HepG2 (cell line): Measurements from ENCODE around the gene TNFRSF18. TPM values are rescaled to one million over a fixed set of nuclear protein-coding genes. Genes with fewer than 3 reads are reported as not detected.

Source experiments
- ATAC-seq: fragments of 200-7000 bp; cut with Tn5 transposase; 3 replicates; pipeline ENCODE4 v1.9.1; 2020; ENCODE audit warnings: mild to moderate bottlenecking, moderate library complexity
- Bru-seq: library from RNA; stranded (reverse); fragments of 400-500 nt; gene quantifications from one replicate; lab custom pipeline; 2021; lab: Mats Ljungman, UMichigan
- BruChase-seq, 2 experiments: library from RNA; stranded (reverse); fragments of 400-500 nt; gene quantifications; one replicate each; lab custom pipeline; 2021; lab: Mats Ljungman, UMichigan
- BruUV-seq: library from RNA; stranded (reverse); fragments of 400-500 nt; replicated peaks from 2 replicates; lab custom pipeline; 2021; lab: Mats Ljungman, UMichigan
- CTCF ChIA-PET: fragments of 300-600 bp; formaldehyde crosslinking; extraction: SDS; loops from one replicate; lab custom pipeline; 2021; ENCODE audit warnings: low total read pairs, inconsistent platforms, low intra/inter-chr PET ratio; lab: Yijun Ruan, JAX
- POLR2A ChIA-PET: fragments of 350-600 bp; sonication (Branson Sonifier 250); formaldehyde crosslinking; loops from one replicate; lab custom pipeline; 2020; ENCODE audit warnings: antibody characterized with exemption, inconsistent platforms; lab: Yijun Ruan, JAX
- DNase-seq: peaks from one replicate; pipeline ENCODE4 v3.0.0-alpha.2; 2015; ENCODE audit warnings: low spot score
- FAIRE-seq: peaks from 3 replicates; lab custom pipeline; 2011; peaks lifted over from hg19 to GRCh38; lab: Jason Lieb, UNC
- H2AFZ ChIP-seq: one replicate; pipeline ENCODE4 v1.6.1; 2011; ENCODE audit warnings: low read length, inconsistent platforms
- H3K27ac ChIP-seq: fragments of 300-600 bp; 3 replicates; pipeline ENCODE4 v1.8.0; 2011; ENCODE audit warnings: mixed run types, mild to moderate bottlenecking, mixed read lengths, low read length, inconsistent platforms; ENCODE audit not compliant: insufficient read depth; ENCODE audit errors: extremely low read length
- H3K27me3 ChIP-seq, 2 experiments: fragments of 200-600 bp in 1 of 2; 2 replicates in 1 of 2; 3 replicates in 1 of 2; pipeline versions ENCODE4 v1.6.0 to v1.8.0; 2011; ENCODE audit warnings: low read length in 2 of 2, mild to moderate bottlenecking in 2 of 2, moderate library complexity in 2 of 2, inconsistent platforms in 1 of 2; ENCODE audit not compliant: insufficient read depth in 2 of 2, control insufficient read depth in 1 of 2
- H3K36me3 ChIP-seq, 2 experiments: fragments of 200-600 bp in 1 of 2; replicated peaks in 1 of 2; 2 replicates in 1 of 2; 3 replicates in 1 of 2; pipeline versions ENCODE4 v1.5.1 to v1.8.0; 2011; ENCODE audit warnings: low read length in 2 of 2, inconsistent platforms in 1 of 2; ENCODE audit not compliant: insufficient read depth in 2 of 2, control insufficient read depth in 1 of 2
- H3K4me1 ChIP-seq: 2 replicates; pipeline ENCODE4 v1.5.1; 2012; ENCODE audit warnings: low read length, inconsistent platforms; ENCODE audit not compliant: insufficient read depth
- H3K4me2 ChIP-seq: 2 replicates; pipeline ENCODE4 v1.6.0; 2011; ENCODE audit warnings: low read depth, low read length, inconsistent platforms
- H3K4me3 ChIP-seq, 3 experiments: fragments of 200-600 bp in 1 of 3; sonication (generic), shearing (Covaris generic) in 1 of 3; replicated peaks in 1 of 3; 2 replicates each; pipeline ENCODE4 v1.5.1; 2011 to 2016; ENCODE audit warnings: low read length in 3 of 3, inconsistent platforms in 2 of 3, low read depth in 2 of 3, mild to moderate bottlenecking in 2 of 3, control low read depth in 1 of 3, mixed read lengths in 1 of 3; ENCODE audit not compliant: insufficient read depth in 1 of 3
- H3K79me2 ChIP-seq: one replicate; pipeline ENCODE4 v1.6.1; 2011; ENCODE audit warnings: low read length, inconsistent platforms; ENCODE audit not compliant: insufficient read depth
- H3K9ac ChIP-seq: 2 replicates; pipeline ENCODE4 v1.6.0; 2011; ENCODE audit warnings: mild to moderate bottlenecking, low read depth, low read length, inconsistent platforms; ENCODE audit not compliant: insufficient read depth
- H3K9me3 ChIP-seq: 2 replicates; pipeline ENCODE4 v1.5.1; 2012; ENCODE audit warnings: mild to moderate bottlenecking, low read length
- H4K20me1 ChIP-seq: 2 replicates; pipeline ENCODE4 v1.6.0; 2011; ENCODE audit warnings: inconsistent platforms, mild to moderate bottlenecking, low read length, moderate library complexity; ENCODE audit not compliant: insufficient read depth
- ADNP ChIP-seq: sonication (generic); formaldehyde crosslinking; IDR thresholded peaks from 2 replicates; pipeline ENCODE4 v1.4.0; 2020; ENCODE audit warnings: missing genetic modification reagents
- BRF2 ChIP-seq: sonication (generic); formaldehyde crosslinking; IDR thresholded peaks from 2 replicates; pipeline ENCODE4 v1.8.1; 2022; ENCODE audit warnings: mild to moderate bottlenecking, missing genetic modification reagents
- EZH2 ChIP-seq: conservative IDR thresholded peaks from 2 replicates; pipeline ENCODE4 v1.6.1; 2012; ENCODE audit warnings: mild to moderate bottlenecking, low read depth, low read length, moderate library complexity
- GABPA ChIP-seq, 2 experiments: IDR thresholded peaks; 2 replicates each; pipeline ENCODE4 v1.6.1; 2011 to 2016; ENCODE audit warnings: low read depth in 2 of 2, low read length in 1 of 2, missing biosample characterization in 1 of 2, missing genetic modification characterization in 1 of 2
- HBP1 ChIP-seq: IDR thresholded peaks from 2 replicates; pipeline ENCODE4 v1.6.1; 2016; ENCODE audit warnings: low read depth, control low read depth
- HMG20B ChIP-seq: conservative IDR thresholded peaks from 2 replicates; pipeline ENCODE4 v1.6.1; 2016; ENCODE audit warnings: missing genetic modification reagents, missing compliant biosample characterization
- HNRNPL ChIP-seq: fragments of 200-400 bp; formaldehyde crosslinking; IDR thresholded peaks from 2 replicates; pipeline ENCODE4 v1.6.1; 2017; ENCODE audit warnings: mild to moderate bottlenecking, low read depth, low read length
- MTF2 ChIP-seq: sonication (generic); formaldehyde crosslinking; IDR thresholded peaks from 2 replicates; pipeline ENCODE4 v1.5.0; 2020; ENCODE audit warnings: missing genetic modification reagents, borderline replicate concordance
- NFYC ChIP-seq: IDR thresholded peaks from 2 replicates; pipeline ENCODE4 v1.6.1; 2016; ENCODE audit warnings: missing genetic modification reagents, missing compliant biosample characterization
- NR1H2 ChIP-seq: sonication (generic); formaldehyde crosslinking; IDR thresholded peaks from 2 replicates; pipeline ENCODE4 v1.8.1; 2022; ENCODE audit warnings: low read depth, missing genetic modification reagents, borderline replicate concordance
- SKI ChIP-seq: fragments of 450-650 bp; IDR thresholded peaks from one replicate; pipeline ENCODE4 v1.6.1; 2018; ENCODE audit warnings: mild to moderate bottlenecking; ENCODE audit not compliant: partially characterized antibody
- ZNF160 ChIP-seq: sonication (generic); formaldehyde crosslinking; IDR thresholded peaks from 2 replicates; pipeline ENCODE4 v1.8.0; 2022; ENCODE audit warnings: mild to moderate bottlenecking, inconsistent platforms, missing genetic modification reagents
- ZNF780A ChIP-seq: sonication (generic); formaldehyde crosslinking; IDR thresholded peaks from 2 replicates; pipeline ENCODE4 v1.8.0; 2022; ENCODE audit warnings: mild to moderate bottlenecking, missing genetic modification reagents, moderate library complexity
- WGBS: methylation state at CpG from one replicate; pipeline ENCODE4 v1.1.6; 2017; ENCODE audit warnings: low lambda C conversion rate; 5-methylcytosine and 5-hydroxymethylcytosine counted together
- in situ Hi-C: cut with HindIII; loops from 2 replicates; pipeline ENCODE4 v1.10.0; 2017; ENCODE audit warnings: low pct_unique_long_range_greater_than_20kb; ENCODE audit not compliant: extremely low pct_ligation_motif_present
- intact Hi-C: fragments of 100-400 bp; cut with micrococcal nuclease; formaldehyde crosslinking; loops from one replicate; pipeline ENCODE4 v1.10.0; 2022; ENCODE audit not compliant: unreplicated experiment
- long read RNA-seq, 2 experiments: library from RNA in 1 of 2; library from polyadenylated mRNA in 1 of 2; stranded (forward) in 1 of 2; unstranded in 1 of 2; transcript quantifications; one replicate each; pipeline ENCODE4 v2.0.0, GENCODE V29; 2019 to 2022
- polyA minus RNA-seq, 3 experiments: library from RNA; depleted of rRNA, polyadenylated mRNA; stranded (reverse); fragments of >200 nt; gene quantifications; 2 replicates each; pipeline ENCODE4 v1.2.3, GENCODE V29; 2011; ENCODE audit warnings: low replicate concordance in 1 of 3
- polyA plus RNA-seq, 8 experiments: library from polyadenylated mRNA; depleted of rRNA in 3 of 8; stranded (reverse) in 7 of 8; unstranded in 1 of 8; fragments of >200 nt; fragmentation: Illumina TruSeq in 4 of 8; extraction: Trizol in 4 of 8; gene quantifications; 2 replicates each; pipeline versions ENCODE4 v1.2.1 to v1.2.3, GENCODE V29; 2011 to 2016; ENCODE audit warnings: low read depth in 4 of 8, missing spikeins in 1 of 8, mixed read lengths in 1 of 8; ENCODE audit not compliant: insufficient read depth in 1 of 8
- total RNA-seq, 5 experiments: library from RNA; depleted of rRNA; stranded (reverse); fragments of >200 nt; fragmentation: Illumina TruSeq; extraction: Trizol; gene quantifications; 2 replicates each; pipeline ENCODE4 v1.2.3, GENCODE V29; 2016; ENCODE audit warnings: low read depth in 1 of 5

Gene TNFRSF18
- not detected in 2 replicates for total RNA-seq (2016; rRNA removed; fragmentation: Illumina TruSeq; extraction: Trizol)
- total RNA-seq (2016; cell fraction: cytosol; rRNA removed; fragmentation: Illumina TruSeq; extraction: Trizol; ENCODE audit: low read depth), result not detected in 2 replicates
- total RNA-seq (2016; cell fraction: insoluble cytoplasmic fraction; rRNA removed; fragmentation: Illumina TruSeq; extraction: Trizol), result not detected in 2 replicates
- not detected in 2 replicates for total RNA-seq (2016; cell fraction: membrane; rRNA removed; fragmentation: Illumina TruSeq; extraction: Trizol)
- total RNA-seq (2016; cell fraction: nucleus; rRNA removed; fragmentation: Illumina TruSeq; extraction: Trizol), result not detected in 2 replicates
- not detected in 2 replicates for polyA plus RNA-seq (2011; rRNA removed)
- polyA plus RNA-seq (2011; cell fraction: cytosol; rRNA removed), result not detected in 2 replicates
- polyA plus RNA-seq (2011; cell fraction: nucleus; rRNA removed), result 0.19 TPM in 1 of 2 replicates, not detected in the other
- polyA plus RNA-seq (2012), result not detected in 2 replicates
- polyA plus RNA-seq (2016; cell fraction: cytosol; fragmentation: Illumina TruSeq; extraction: Trizol; ENCODE audit: low read depth), result not detected in 2 replicates
- polyA plus RNA-seq (2016; cell fraction: insoluble cytoplasmic fraction; fragmentation: Illumina TruSeq; extraction: Trizol; ENCODE audit: low read depth), result not detected in 2 replicates
- not detected in 2 replicates for polyA plus RNA-seq (2016; cell fraction: membrane; fragmentation: Illumina TruSeq; extraction: Trizol; ENCODE audit: low read depth)
- polyA plus RNA-seq (2016; cell fraction: nucleus; fragmentation: Illumina TruSeq; extraction: Trizol; ENCODE audit: insufficient read depth, low read depth), result not detected in 2 replicates
- not detected in 2 replicates for polyA minus RNA-seq (2011; rRNA and poly(A)+ RNA removed; ENCODE audit: low replicate concordance)
- not detected in 2 replicates for polyA minus RNA-seq (2011; cell fraction: cytosol; rRNA and poly(A)+ RNA removed)
- polyA minus RNA-seq (2011; cell fraction: nucleus; rRNA and poly(A)+ RNA removed), result not detected in 2 replicates
- not detected for Bru-seq, nascent RNA
- not detected for BruChase-seq, experiment 1, labeled RNA remaining after a 6-hour chase
- not detected for BruChase-seq, experiment 2, labeled RNA remaining after a 2-hour chase
- long read RNA-seq, experiment 1, result 0 reads
- long read RNA-seq, experiment 2, result 0 reads

- peak; percentile 31 for ATAC-seq
- no peaks in the 10 kb centered on the region for H3K9me3 ChIP-seq
- no peak within 1 kb of the TSS for H3K9ac ChIP-seq
- DNase-seq, result no peak
- in situ Hi-C loops, result no loop called here
- FAIRE-seq, result no peak
- H3K4me2 ChIP-seq, result peak within 1 kb of the TSS; percentile 34; the same call in 1 of the 2 replicates
- H2AFZ ChIP-seq, result no peak within 1 kb of the TSS
- peaks cover 18 to 75% of the 10 kb centered on the region in 2 experiments; a peak in 4 of 5 replicates for H3K27me3 ChIP-seq
- TF ChIP-seq GABPA (IDR thresholded peaks at IDR 0.05; ENCODE audit: low read depth, low read length), result no peak
- TF ChIP-seq GABPA (CRISPR knock-in tag; IDR thresholded peaks at IDR 0.05; ENCODE audit: low read depth), result no peak
- TF ChIP-seq SKI, result no peak
- TF ChIP-seq HNRNPL, result 0 out of 2 replicates have a peak, but pooled peaks have one; percentile 11
- TF ChIP-seq HMG20B (CRISPR knock-in tag), result no peak
- no peak for TF ChIP-seq NR1H2 (CRISPR knock-in tag)
- TF ChIP-seq BRF2 (CRISPR knock-in tag), result no peak
- TF ChIP-seq NFYC (CRISPR knock-in tag), result no peak
- TF ChIP-seq MTF2 (CRISPR knock-in tag), result 0 out of 2 replicates have a peak, but pooled peaks have one; percentile 53
- no peak for TF ChIP-seq HBP1 (CRISPR knock-in tag)
- TF ChIP-seq ZNF160, result no peak
- TF ChIP-seq ZNF780A (CRISPR knock-in tag), result no peak
- no peak for TF ChIP-seq ADNP (CRISPR knock-in tag)
- 0 out of 2 replicates have a peak, but pooled peaks have one; percentile 82 for TF ChIP-seq EZH2
- TF ChIP-seq, all 625 proteins: peak for 3
- peak within 1 kb of the TSS in 1 of 3 experiments; percentile 18; a peak in 1 of 6 replicates for H3K4me3 ChIP-seq
- POLR2A ChIA-PET, result no interaction called here
- H3K79me2 ChIP-seq, result no peaks in the 10 kb centered on the region
- H3K4me1 ChIP-seq, result no peaks in the 10 kb centered on the region
- no peaks in the 10 kb centered on the region for H4K20me1 ChIP-seq
- 14% methylated on average over 12 of the region's 49 CpGs for WGBS
- no TSS peak for BruUV-seq
- no peaks in the 10 kb centered on the region for H3K36me3 ChIP-seq
- no peak within 1 kb of the TSS for H3K27ac ChIP-seq
- CTCF ChIA-PET, result no interaction called here
- intact Hi-C loops, result no loop called here
These were observed at the start of gene TNFRSF18 for GRCh38 chr1:1206376-1206965. Gene TNFRSF18 (minus strand): TSS chr1:1206592. CDS start chr1:1206571, 21 bp downstream.
